ENCODE results near the gene PCSK5.

- TF ChIP-seq POLR2A (IDR thresholded peaks at IDR 0.05; ENCODE audit: low read length) (no peak), GATA1 (IDR thresholded peaks at IDR 0.05; ENCODE audit: low read depth, low read length) (no peak)
These were observed 412.1 kb downstream of the PCSK5 start for GRCh38 chr9:76302543-76302942.
